HepG2 (cell line): ENCODE measurements around the gene HOXC5. TPM values are rescaled to one million over a fixed set of nuclear protein-coding genes. Genes with fewer than 3 reads are reported as not detected.
A peak's percentile ranks its signal among the peaks of the same experiment; 100 is the strongest.

Source experiments
- ATF7-NPFF ChIP-seq: sonication (generic); formaldehyde crosslinking; IDR thresholded peaks from 2 replicates; pipeline ENCODE4 v1.8.1; 2023; ENCODE audit warnings: mild to moderate bottlenecking, low read depth, missing genetic modification reagents, moderate library complexity
- CBX1 ChIP-seq: IDR thresholded peaks from one replicate; pipeline ENCODE4 v1.6.1; 2016; ENCODE audit warnings: antibody characterized with exemption, low read depth
- EEA1 ChIP-seq: sonication (generic); formaldehyde crosslinking; IDR thresholded peaks from 2 replicates; pipeline ENCODE4 v1.5.1; 2020; ENCODE audit warnings: mild to moderate bottlenecking, missing genetic modification reagents, borderline replicate concordance
- EZH2 ChIP-seq: conservative IDR thresholded peaks from 2 replicates; pipeline ENCODE4 v1.6.1; 2012; ENCODE audit warnings: mild to moderate bottlenecking, low read depth, low read length, moderate library complexity
- GABPB1 ChIP-seq: IDR thresholded peaks from 2 replicates; pipeline ENCODE4 v1.6.1; 2016; ENCODE audit warnings: mild to moderate bottlenecking, missing genetic modification reagents, moderate library complexity, missing compliant biosample characterization
- KMT2A ChIP-seq: sonication (generic); formaldehyde crosslinking; IDR thresholded peaks from 2 replicates; pipeline ENCODE4 v1.4.0; 2020; ENCODE audit warnings: missing genetic modification reagents
- MTA1 ChIP-seq: sonication (generic); formaldehyde crosslinking; IDR thresholded peaks from 2 replicates; pipeline ENCODE4 v1.4.0; 2020; ENCODE audit warnings: missing genetic modification reagents, mild to moderate bottlenecking, borderline replicate concordance
- PHF21A ChIP-seq: sonication (generic); formaldehyde crosslinking; IDR thresholded peaks from 2 replicates; pipeline ENCODE4 v1.5.0; 2020; ENCODE audit warnings: mild to moderate bottlenecking, missing genetic modification reagents
- PHF8 ChIP-seq: sonication (generic); formaldehyde crosslinking; IDR thresholded peaks from 2 replicates; pipeline ENCODE4 v1.5.0; 2020; ENCODE audit warnings: missing genetic modification reagents
- RBAK ChIP-seq: sonication (generic); formaldehyde crosslinking; IDR thresholded peaks from 2 replicates; pipeline ENCODE4 v1.5.1; 2020; ENCODE audit warnings: mild to moderate bottlenecking, missing genetic modification reagents
- TEAD3 ChIP-seq: optimal IDR thresholded peaks from 2 replicates; pipeline ENCODE3; 2016; ENCODE audit warnings: borderline replicate concordance
- ZBTB14 ChIP-seq: sonication (generic); formaldehyde crosslinking; IDR thresholded peaks from 2 replicates; pipeline ENCODE4 v1.4.0; 2020; ENCODE audit warnings: missing genetic modification reagents
- ZFX ChIP-seq: sonication (generic); formaldehyde crosslinking; IDR thresholded peaks from 2 replicates; pipeline ENCODE4 v1.4.0; 2020; ENCODE audit warnings: mild to moderate bottlenecking, low read depth, missing genetic modification reagents, moderate library complexity
- ZNF572 ChIP-seq: sonication (generic); formaldehyde crosslinking; IDR thresholded peaks from 2 replicates; pipeline ENCODE4 v1.5.1; 2020; ENCODE audit warnings: mild to moderate bottlenecking, missing genetic modification reagents
- ZNF607 ChIP-seq: sonication (generic); formaldehyde crosslinking; IDR thresholded peaks from 2 replicates; pipeline ENCODE4 v1.5.1; 2020; ENCODE audit warnings: missing genetic modification reagents, mild to moderate bottlenecking, borderline replicate concordance
- ZNF83 ChIP-seq: sonication (generic); formaldehyde crosslinking; IDR thresholded peaks from 2 replicates; pipeline ENCODE4 v1.4.0; 2020; ENCODE audit warnings: missing genetic modification reagents, mild to moderate bottlenecking, borderline replicate concordance
- ZSCAN30 ChIP-seq: sonication (generic); formaldehyde crosslinking; IDR thresholded peaks from 2 replicates; pipeline ENCODE4 v1.5.0; 2020; ENCODE audit warnings: mild to moderate bottlenecking, missing genetic modification reagents
- polyA plus RNA-seq, 8 experiments: library from polyadenylated mRNA; depleted of rRNA in 3 of 8; stranded (reverse) in 7 of 8; unstranded in 1 of 8; fragments of >200 nt; fragmentation: Illumina TruSeq in 4 of 8; extraction: Trizol in 4 of 8; gene quantifications; 2 replicates each; pipeline versions ENCODE4 v1.2.1 to v1.2.3, GENCODE V29; 2011 to 2016; ENCODE audit warnings: low read depth in 4 of 8, missing spikeins in 1 of 8, mixed read lengths in 1 of 8; ENCODE audit not compliant: insufficient read depth in 1 of 8
- total RNA-seq, 5 experiments: library from RNA; depleted of rRNA; stranded (reverse); fragments of >200 nt; fragmentation: Illumina TruSeq; extraction: Trizol; gene quantifications; 2 replicates each; pipeline ENCODE4 v1.2.3, GENCODE V29; 2016; ENCODE audit warnings: low read depth in 1 of 5
- TF ChIP-seq, protein P1 (sequence below): sonication (generic); formaldehyde crosslinking; IDR thresholded peaks from 2 replicates; pipeline ENCODE4 v1.9.0; 2021; ENCODE audit warnings: missing genetic modification reagents, borderline replicate concordance
- TF ChIP-seq, protein P2 (sequence below): sonication (generic); formaldehyde crosslinking; IDR thresholded peaks from 2 replicates; pipeline ENCODE4 v1.8.0; 2022; ENCODE audit warnings: mild to moderate bottlenecking, missing genetic modification reagents, moderate library complexity
- TF ChIP-seq, protein P3 (sequence below): sonication (generic); formaldehyde crosslinking; IDR thresholded peaks from 2 replicates; pipeline ENCODE4 v1.5.0; 2020; ENCODE audit warnings: missing genetic modification reagents
- TF ChIP-seq, protein P4 (sequence below): sonication (generic); IDR thresholded peaks from 2 replicates; pipeline ENCODE4 v1.6.1; 2016; ENCODE audit warnings: low read depth, borderline replicate concordance

HOXC5 gene
- total and polyA plus RNA-seq, 2 of the 13 experiments (the other 11 are each of a cell fraction or from before 2014, with no cell fraction given) = not detected

DNA sequence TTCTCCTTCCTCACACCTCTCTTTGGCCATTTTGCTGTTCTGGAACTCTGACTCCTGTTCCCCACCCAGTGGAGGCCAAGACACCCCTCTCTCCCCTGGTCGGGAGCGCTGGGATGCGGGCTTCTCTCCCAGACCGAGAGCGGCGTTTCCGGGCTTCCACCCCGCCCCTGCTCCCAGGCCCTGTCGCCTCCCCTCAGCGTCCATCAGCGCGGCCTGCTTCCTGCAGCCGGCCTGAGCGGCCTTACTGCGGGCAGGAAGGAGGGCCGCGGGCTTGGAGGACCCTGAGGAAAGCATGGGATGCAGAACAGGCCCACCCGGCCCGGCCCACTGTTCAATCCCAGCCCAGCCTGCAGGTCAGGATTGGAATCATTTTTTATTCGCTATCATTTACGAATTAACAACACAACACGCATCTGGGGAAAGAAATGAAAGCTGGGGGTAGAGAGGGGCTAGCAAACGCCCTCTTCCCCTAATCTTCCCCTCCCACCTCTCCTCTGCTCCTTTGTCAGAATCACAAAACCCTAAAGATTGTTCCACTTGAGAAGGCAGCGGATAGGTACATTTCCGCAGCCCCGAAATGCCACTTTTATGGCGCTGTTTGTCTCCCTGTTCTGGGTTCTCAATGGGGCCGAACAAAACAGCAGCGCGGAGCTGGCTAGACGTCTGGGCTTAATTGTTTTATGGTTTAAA, 27.9 kb upstream of the HOXC5 start (continued):
- TF ChIP-seq, protein P1, sequence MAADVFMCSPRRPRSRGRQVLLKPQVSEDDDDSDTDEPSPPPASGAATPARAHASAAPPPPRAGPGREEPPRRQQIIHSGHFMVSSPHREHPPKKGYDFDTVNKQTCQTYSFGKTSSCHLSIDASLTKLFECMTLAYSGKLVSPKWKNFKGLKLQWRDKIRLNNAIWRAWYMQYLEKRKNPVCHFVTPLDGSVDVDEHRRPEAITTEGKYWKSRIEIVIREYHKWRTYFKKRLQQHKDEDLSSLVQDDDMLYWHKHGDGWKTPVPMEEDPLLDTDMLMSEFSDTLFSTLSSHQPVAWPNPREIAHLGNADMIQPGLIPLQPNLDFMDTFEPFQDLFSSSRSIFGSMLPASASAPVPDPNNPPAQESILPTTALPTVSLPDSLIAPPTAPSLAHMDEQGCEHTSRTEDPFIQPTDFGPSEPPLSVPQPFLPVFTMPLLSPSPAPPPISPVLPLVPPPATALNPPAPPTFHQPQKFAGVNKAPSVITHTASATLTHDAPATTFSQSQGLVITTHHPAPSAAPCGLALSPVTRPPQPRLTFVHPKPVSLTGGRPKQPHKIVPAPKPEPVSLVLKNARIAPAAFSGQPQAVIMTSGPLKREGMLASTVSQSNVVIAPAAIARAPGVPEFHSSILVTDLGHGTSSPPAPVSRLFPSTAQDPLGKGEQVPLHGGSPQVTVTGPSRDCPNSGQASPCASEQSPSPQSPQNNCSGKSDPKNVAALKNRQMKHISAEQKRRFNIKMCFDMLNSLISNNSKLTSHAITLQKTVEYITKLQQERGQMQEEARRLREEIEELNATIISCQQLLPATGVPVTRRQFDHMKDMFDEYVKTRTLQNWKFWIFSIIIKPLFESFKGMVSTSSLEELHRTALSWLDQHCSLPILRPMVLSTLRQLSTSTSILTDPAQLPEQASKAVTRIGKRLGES (CRISPR knock-in tag) = no peak
- TF ChIP-seq PHF8 (CRISPR knock-in tag) (peak; percentile 36; the same call in 1 of the 2 replicates), ZNF607 (CRISPR knock-in tag) (no peak), KMT2A (CRISPR knock-in tag) (no peak), MTA1 (CRISPR knock-in tag) (no peak), RBAK (no peak), ZNF572 (CRISPR knock-in tag) (no peak), EEA1 (CRISPR knock-in tag) (no peak), ATF7-NPFF (CRISPR knock-in tag) (no peak), ZSCAN30 (no peak), EZH2 (0 out of 2 replicates have a peak, but pooled peaks have one; percentile 11), CBX1 (no peak), ZNF83 (CRISPR knock-in tag) (no peak), TEAD3 (CRISPR knock-in tag) (no peak), GABPB1 (peak; percentile 73; the same call in 1 of the 2 replicates), ZBTB14 (no peak), PHF21A (CRISPR knock-in tag) (no peak), ZFX (peak; percentile 79)
- TF ChIP-seq, protein P2, sequence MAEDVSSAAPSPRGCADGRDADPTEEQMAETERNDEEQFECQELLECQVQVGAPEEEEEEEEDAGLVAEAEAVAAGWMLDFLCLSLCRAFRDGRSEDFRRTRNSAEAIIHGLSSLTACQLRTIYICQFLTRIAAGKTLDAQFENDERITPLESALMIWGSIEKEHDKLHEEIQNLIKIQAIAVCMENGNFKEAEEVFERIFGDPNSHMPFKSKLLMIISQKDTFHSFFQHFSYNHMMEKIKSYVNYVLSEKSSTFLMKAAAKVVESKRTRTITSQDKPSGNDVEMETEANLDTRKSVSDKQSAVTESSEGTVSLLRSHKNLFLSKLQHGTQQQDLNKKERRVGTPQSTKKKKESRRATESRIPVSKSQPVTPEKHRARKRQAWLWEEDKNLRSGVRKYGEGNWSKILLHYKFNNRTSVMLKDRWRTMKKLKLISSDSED (CRISPR knock-in tag) = no peak
- TF ChIP-seq, protein P3, sequence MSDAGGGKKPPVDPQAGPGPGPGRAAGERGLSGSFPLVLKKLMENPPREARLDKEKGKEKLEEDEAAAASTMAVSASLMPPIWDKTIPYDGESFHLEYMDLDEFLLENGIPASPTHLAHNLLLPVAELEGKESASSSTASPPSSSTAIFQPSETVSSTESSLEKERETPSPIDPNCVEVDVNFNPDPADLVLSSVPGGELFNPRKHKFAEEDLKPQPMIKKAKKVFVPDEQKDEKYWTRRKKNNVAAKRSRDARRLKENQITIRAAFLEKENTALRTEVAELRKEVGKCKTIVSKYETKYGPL (CRISPR knock-in tag) = no peak
- TF ChIP-seq, protein P4, sequence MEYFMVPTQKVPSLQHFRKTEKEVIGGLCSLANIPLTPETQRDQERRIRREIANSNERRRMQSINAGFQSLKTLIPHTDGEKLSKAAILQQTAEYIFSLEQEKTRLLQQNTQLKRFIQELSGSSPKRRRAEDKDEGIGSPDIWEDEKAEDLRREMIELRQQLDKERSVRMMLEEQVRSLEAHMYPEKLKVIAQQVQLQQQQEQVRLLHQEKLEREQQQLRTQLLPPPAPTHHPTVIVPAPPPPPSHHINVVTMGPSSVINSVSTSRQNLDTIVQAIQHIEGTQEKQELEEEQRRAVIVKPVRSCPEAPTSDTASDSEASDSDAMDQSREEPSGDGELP = no peak
